HepG2 (cell line): ENCODE measurements around the gene LDLR. TPM values are rescaled to one million over a fixed set of nuclear protein-coding genes. Genes with fewer than 3 reads are reported as not detected.
A peak's percentile ranks its signal among the peaks of the same experiment; 100 is the strongest.

Experiments
- ATAC-seq: fragments of 200-7000 bp; cut with Tn5 transposase; 3 replicates; pipeline ENCODE4 v1.9.1; 2020; ENCODE audit warnings: mild to moderate bottlenecking, moderate library complexity
- BruUV-seq: library from RNA; stranded (reverse); fragments of 400-500 nt; replicated peaks from 2 replicates; lab custom pipeline; 2021; lab: Mats Ljungman, UMichigan
- CTCF ChIA-PET: fragments of 300-600 bp; formaldehyde crosslinking; extraction: SDS; loops from one replicate; lab custom pipeline; 2021; ENCODE audit warnings: low total read pairs, inconsistent platforms, low intra/inter-chr PET ratio; lab: Yijun Ruan, JAX
- POLR2A ChIA-PET: fragments of 350-600 bp; sonication (Branson Sonifier 250); formaldehyde crosslinking; loops from one replicate; lab custom pipeline; 2020; ENCODE audit warnings: antibody characterized with exemption, inconsistent platforms; lab: Yijun Ruan, JAX
- DNase-seq: peaks from one replicate; pipeline ENCODE4 v3.0.0-alpha.2; 2015; ENCODE audit warnings: low spot score
- FAIRE-seq: peaks from 3 replicates; lab custom pipeline; 2011; peaks lifted over from hg19 to GRCh38; lab: Jason Lieb, UNC
- H2AFZ ChIP-seq: one replicate; pipeline ENCODE4 v1.6.1; 2011; ENCODE audit warnings: low read length, inconsistent platforms
- H3K27ac ChIP-seq: fragments of 300-600 bp; 3 replicates; pipeline ENCODE4 v1.8.0; 2011; ENCODE audit warnings: mixed run types, mild to moderate bottlenecking, mixed read lengths, low read length, inconsistent platforms; ENCODE audit not compliant: insufficient read depth; ENCODE audit errors: extremely low read length
- H3K27me3 ChIP-seq, 2 experiments: fragments of 200-600 bp in 1 of 2; 2 replicates in 1 of 2; 3 replicates in 1 of 2; pipeline versions ENCODE4 v1.6.0 to v1.8.0; 2011; ENCODE audit warnings: low read length in 2 of 2, mild to moderate bottlenecking in 2 of 2, moderate library complexity in 2 of 2, inconsistent platforms in 1 of 2; ENCODE audit not compliant: insufficient read depth in 2 of 2, control insufficient read depth in 1 of 2
- H3K36me3 ChIP-seq, 2 experiments: fragments of 200-600 bp in 1 of 2; replicated peaks in 1 of 2; 2 replicates in 1 of 2; 3 replicates in 1 of 2; pipeline versions ENCODE4 v1.5.1 to v1.8.0; 2011; ENCODE audit warnings: low read length in 2 of 2, inconsistent platforms in 1 of 2; ENCODE audit not compliant: insufficient read depth in 2 of 2, control insufficient read depth in 1 of 2
- H3K4me1 ChIP-seq: 2 replicates; pipeline ENCODE4 v1.5.1; 2012; ENCODE audit warnings: low read length, inconsistent platforms; ENCODE audit not compliant: insufficient read depth
- H3K4me2 ChIP-seq: 2 replicates; pipeline ENCODE4 v1.6.0; 2011; ENCODE audit warnings: low read depth, low read length, inconsistent platforms
- H3K4me3 ChIP-seq, 3 experiments: fragments of 200-600 bp in 1 of 3; sonication (generic), shearing (Covaris generic) in 1 of 3; replicated peaks in 1 of 3; 2 replicates each; pipeline ENCODE4 v1.5.1; 2011 to 2016; ENCODE audit warnings: low read length in 3 of 3, inconsistent platforms in 2 of 3, low read depth in 2 of 3, mild to moderate bottlenecking in 2 of 3, control low read depth in 1 of 3, mixed read lengths in 1 of 3; ENCODE audit not compliant: insufficient read depth in 1 of 3
- H3K79me2 ChIP-seq: one replicate; pipeline ENCODE4 v1.6.1; 2011; ENCODE audit warnings: low read length, inconsistent platforms; ENCODE audit not compliant: insufficient read depth
- H3K9ac ChIP-seq: 2 replicates; pipeline ENCODE4 v1.6.0; 2011; ENCODE audit warnings: mild to moderate bottlenecking, low read depth, low read length, inconsistent platforms; ENCODE audit not compliant: insufficient read depth
- H3K9me3 ChIP-seq: 2 replicates; pipeline ENCODE4 v1.5.1; 2012; ENCODE audit warnings: mild to moderate bottlenecking, low read length
- H4K20me1 ChIP-seq: 2 replicates; pipeline ENCODE4 v1.6.0; 2011; ENCODE audit warnings: inconsistent platforms, mild to moderate bottlenecking, low read length, moderate library complexity; ENCODE audit not compliant: insufficient read depth
- JDP2 ChIP-seq: sonication (generic); formaldehyde crosslinking; IDR thresholded peaks from 2 replicates; pipeline ENCODE4 v1.8.1; 2022; ENCODE audit warnings: missing genetic modification reagents, borderline replicate concordance
- KDM1A ChIP-seq: IDR thresholded peaks from 2 replicates; pipeline ENCODE4 v1.6.1; 2016; ENCODE audit warnings: missing compliant biosample characterization
- NCOA2 ChIP-seq: sonication (generic); formaldehyde crosslinking; IDR thresholded peaks from 2 replicates; pipeline ENCODE4 v1.8.0; 2022; ENCODE audit warnings: inconsistent platforms
- POLR2A ChIP-seq, 2 experiments: IDR thresholded peaks; 2 replicates each; pipeline ENCODE4 v1.6.1; 2011; ENCODE audit warnings: low read depth in 2 of 2, low read length in 2 of 2, mild to moderate bottlenecking in 1 of 2, moderate library complexity in 1 of 2; ENCODE audit not compliant: insufficient read depth in 1 of 2
- RAD51 ChIP-seq: fragments of 450-650 bp; IDR thresholded peaks from 2 replicates; pipeline ENCODE4 v1.6.1; 2016; ENCODE audit warnings: borderline replicate concordance
- REXO4 ChIP-seq: sonication (generic); formaldehyde crosslinking; IDR thresholded peaks from 2 replicates; pipeline ENCODE4 v1.8.0; 2022; ENCODE audit warnings: missing genetic modification reagents, mild to moderate bottlenecking, borderline replicate concordance
- SOX6 ChIP-seq, 2 experiments: fragments of 450-650 bp in 1 of 2; sonication (generic) in 1 of 2; formaldehyde crosslinking in 1 of 2; IDR thresholded peaks; 2 replicates each; pipeline versions ENCODE4 v1.4.0 to v1.6.1; 2017 to 2020; ENCODE audit warnings: antibody characterized with exemption in 1 of 2, mild to moderate bottlenecking in 1 of 2, missing genetic modification reagents in 1 of 2
- TFE3 ChIP-seq: IDR thresholded peaks from 2 replicates; pipeline ENCODE4 v1.6.1; 2016
- TOPORS ChIP-seq: sonication (generic); formaldehyde crosslinking; IDR thresholded peaks from 2 replicates; pipeline ENCODE4 v1.8.0; 2023; ENCODE audit warnings: mild to moderate bottlenecking, missing genetic modification reagents
- ZBTB37 ChIP-seq: sonication (generic); formaldehyde crosslinking; IDR thresholded peaks from 2 replicates; pipeline ENCODE4 v1.4.0; 2020; ENCODE audit warnings: mild to moderate bottlenecking, missing genetic modification reagents
- ZBTB38 ChIP-seq: sonication (generic); formaldehyde crosslinking; IDR thresholded peaks from 2 replicates; pipeline ENCODE4 v1.5.1; 2020; ENCODE audit warnings: mild to moderate bottlenecking, missing genetic modification reagents
- ZNF770 ChIP-seq: sonication (generic); formaldehyde crosslinking; IDR thresholded peaks from 2 replicates; pipeline ENCODE4 v1.5.0; 2020; ENCODE audit warnings: mild to moderate bottlenecking, missing genetic modification reagents
- ZSCAN9 ChIP-seq: IDR thresholded peaks from 2 replicates; pipeline ENCODE4 v1.6.1; 2016; ENCODE audit warnings: borderline replicate concordance
- WGBS: methylation state at CpG from one replicate; pipeline ENCODE4 v1.1.6; 2017; ENCODE audit warnings: low lambda C conversion rate; 5-methylcytosine and 5-hydroxymethylcytosine counted together
- in situ Hi-C: cut with HindIII; loops from 2 replicates; pipeline ENCODE4 v1.10.0; 2017; ENCODE audit warnings: low pct_unique_long_range_greater_than_20kb; ENCODE audit not compliant: extremely low pct_ligation_motif_present
- intact Hi-C: fragments of 100-400 bp; cut with micrococcal nuclease; formaldehyde crosslinking; loops from one replicate; pipeline ENCODE4 v1.10.0; 2022; ENCODE audit not compliant: unreplicated experiment
- polyA plus RNA-seq, 8 experiments: library from polyadenylated mRNA; depleted of rRNA in 3 of 8; stranded (reverse) in 7 of 8; unstranded in 1 of 8; fragments of >200 nt; fragmentation: Illumina TruSeq in 4 of 8; extraction: Trizol in 4 of 8; gene quantifications; 2 replicates each; pipeline versions ENCODE4 v1.2.1 to v1.2.3, GENCODE V29; 2011 to 2016; ENCODE audit warnings: low read depth in 4 of 8, missing spikeins in 1 of 8, mixed read lengths in 1 of 8; ENCODE audit not compliant: insufficient read depth in 1 of 8
- total RNA-seq, 5 experiments: library from RNA; depleted of rRNA; stranded (reverse); fragments of >200 nt; fragmentation: Illumina TruSeq; extraction: Trizol; gene quantifications; 2 replicates each; pipeline ENCODE4 v1.2.3, GENCODE V29; 2016; ENCODE audit warnings: low read depth in 1 of 5

Gene LDLR
- total and polyA plus RNA-seq, 2 of the 13 experiments (the other 11 are each of a cell fraction or from before 2014, with no cell fraction given), result 51.6 to 92.5 TPM

DNA sequence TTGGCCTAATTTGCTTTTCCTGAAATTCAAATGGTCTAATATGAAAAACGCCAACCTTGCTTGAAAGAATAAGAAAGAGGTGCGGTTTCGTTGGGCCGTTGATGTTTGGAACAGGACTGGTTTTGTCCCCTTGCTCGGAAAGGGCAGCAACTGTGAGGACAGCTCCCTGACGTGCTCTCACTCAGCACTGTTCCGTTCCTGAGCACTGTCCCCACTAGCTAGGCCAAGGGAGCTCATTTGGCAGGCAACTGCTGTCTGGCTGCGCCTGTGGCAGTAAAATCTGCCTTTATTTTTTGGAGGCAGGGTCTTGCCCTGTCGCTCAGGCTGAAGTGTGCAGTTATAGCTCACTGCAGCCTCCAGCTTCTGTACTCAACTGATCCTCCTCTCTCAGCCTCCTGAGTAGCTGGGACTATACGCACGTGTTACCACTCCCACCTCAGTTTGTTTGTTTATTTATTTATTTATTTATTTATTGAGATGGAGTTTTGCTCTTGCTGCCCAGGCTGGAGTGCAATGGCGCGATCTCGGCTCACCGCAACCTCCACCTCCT is 4.5 kb downstream of the LDLR start:
- in situ Hi-C loops, result no loop called here
- FAIRE-seq, result no peak
- no TSS peak for BruUV-seq
- peaks cover 61% of the 10 kb centered on the region for H3K4me1 ChIP-seq
- peak overlapping the region in 1 of 3 experiments; percentile 46; a peak in 2 of 6 replicates for H3K4me3 ChIP-seq
- peak overlapping the region; percentile 100 for H3K27ac ChIP-seq
- H2AFZ ChIP-seq, result no peak overlapping the region
- ATAC-seq, result no peak
- CTCF ChIA-PET, result no interaction called here
- 96% methylated on average over 15 of the region's 15 CpGs for WGBS
- H3K79me2 ChIP-seq, result peaks cover 90% of the 10 kb centered on the region
- no peak for TF ChIP-seq TOPORS
- TF ChIP-seq ZBTB38 (CRISPR knock-in tag), result peak; percentile 71
- peak; percentile 78; the same call in 1 of the 2 replicates for TF ChIP-seq ZNF770 (CRISPR knock-in tag)
- TF ChIP-seq POLR2A (IDR thresholded peaks at IDR 0.05; ENCODE audit: insufficient read depth in 1 of 2, low read depth in 2 of 2, low read length in 2 of 2), result peak; percentile 24 to 27; a peak in 2 of 4 replicates
- peak overlapping the region; percentile 99; the same call in 1 of the 2 replicates for H3K9ac ChIP-seq
- POLR2A ChIA-PET, result no interaction called here
- no peak for DNase-seq
- peak overlapping the region; percentile 99 for H3K4me2 ChIP-seq
- peaks cover 9 to 38% of the 10 kb centered on the region in 2 experiments; a peak in 4 of 5 replicates for H3K36me3 ChIP-seq
- H4K20me1 ChIP-seq, result peaks cover 81% of the 10 kb centered on the region
- intact Hi-C loops, result no loop called here
- no peaks in the 10 kb centered on the region; a peak in 1 of 5 replicates for H3K27me3 ChIP-seq
- no peaks in the 10 kb centered on the region for H3K9me3 ChIP-seq

DNA sequence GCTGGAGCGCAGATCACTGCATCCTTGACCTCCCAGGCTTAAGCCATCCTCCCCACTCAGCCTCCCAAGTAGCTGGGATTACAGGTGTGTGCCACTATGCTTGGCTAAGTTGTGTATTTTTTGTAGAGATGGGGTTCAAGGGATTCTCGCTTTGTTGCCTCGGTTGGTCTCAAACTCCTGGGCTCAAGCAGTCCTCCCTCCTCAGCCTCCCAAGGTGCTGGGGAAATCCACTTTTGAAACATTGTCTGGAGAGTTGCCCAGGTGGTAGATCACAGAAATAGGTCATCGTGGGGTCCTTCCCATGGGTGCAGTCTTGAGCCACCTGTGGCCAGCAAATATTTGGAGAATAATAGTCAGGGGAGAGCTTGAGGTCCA is 5.2 kb downstream of the LDLR start:
- Histone ChIP-seq H3K4me2 (peak overlapping the region; percentile 99), H3K27me3 (no peaks in the 10 kb centered on the region; a peak in 1 of 5 replicates), H4K20me1 (peaks cover 88% of the 10 kb centered on the region), H3K4me1 (peaks cover 57% of the 10 kb centered on the region), H3K79me2 (peaks cover 94% of the 10 kb centered on the region), H2AFZ (no peak overlapping the region), H3K27ac (peak overlapping the region; percentile 100), H3K9ac (peak overlapping the region; percentile 54), H3K9me3 (no peaks in the 10 kb centered on the region), H3K36me3 (peaks cover 9 to 44% of the 10 kb centered on the region in 2 experiments; a peak in 4 of 5 replicates), H3K4me3 (peak overlapping the region in 1 of 3 experiments; percentile 40; a peak in 2 of 6 replicates)
- ChIA-PET POLR2A (interaction anchor here (1.3 kb wide), 1 partner anchor 16 kb away, joined by 5 read pairs; no protein-coding TSS in a partner anchor), CTCF (no interaction called here)
- FAIRE-seq (no peak), DNase-seq (no peak), ATAC-seq (no peak)
- no TSS peak for BruUV-seq
- 79% methylated on average over 4 of the region's 4 CpGs for WGBS
- intact Hi-C loops, result no loop called here
- in situ Hi-C loops, result no loop called here
- no peak for TF ChIP-seq RAD51
- TF ChIP-seq KDM1A (CRISPR knock-in tag), result no peak
- TF ChIP-seq ZSCAN9, result 0 out of 2 replicates have a peak, but pooled peaks have one; percentile 0
- no peak for TF ChIP-seq NCOA2 (CRISPR knock-in tag)
- TF ChIP-seq TFE3 (CRISPR knock-in tag), result 0 out of 2 replicates have a peak, but pooled peaks have one; percentile 17
- TF ChIP-seq ZBTB37 (CRISPR knock-in tag), result no peak
- no peak for TF ChIP-seq REXO4 (CRISPR knock-in tag)
- TF ChIP-seq JDP2, result no peak
- no peak for TF ChIP-seq SOX6 (IDR thresholded peaks at IDR 0.05)
- no peak for TF ChIP-seq SOX6 (CRISPR knock-in tag; IDR thresholded peaks at IDR 0.05)
